NCI-H1694 (cell line): ENCODE data around the gene KLK1.

Source experiments
- DNase-seq: peaks from one replicate; lab custom pipeline; 2025; lab: John Stamatoyannopoulos, UW

The KLK1 gene

DNA sequence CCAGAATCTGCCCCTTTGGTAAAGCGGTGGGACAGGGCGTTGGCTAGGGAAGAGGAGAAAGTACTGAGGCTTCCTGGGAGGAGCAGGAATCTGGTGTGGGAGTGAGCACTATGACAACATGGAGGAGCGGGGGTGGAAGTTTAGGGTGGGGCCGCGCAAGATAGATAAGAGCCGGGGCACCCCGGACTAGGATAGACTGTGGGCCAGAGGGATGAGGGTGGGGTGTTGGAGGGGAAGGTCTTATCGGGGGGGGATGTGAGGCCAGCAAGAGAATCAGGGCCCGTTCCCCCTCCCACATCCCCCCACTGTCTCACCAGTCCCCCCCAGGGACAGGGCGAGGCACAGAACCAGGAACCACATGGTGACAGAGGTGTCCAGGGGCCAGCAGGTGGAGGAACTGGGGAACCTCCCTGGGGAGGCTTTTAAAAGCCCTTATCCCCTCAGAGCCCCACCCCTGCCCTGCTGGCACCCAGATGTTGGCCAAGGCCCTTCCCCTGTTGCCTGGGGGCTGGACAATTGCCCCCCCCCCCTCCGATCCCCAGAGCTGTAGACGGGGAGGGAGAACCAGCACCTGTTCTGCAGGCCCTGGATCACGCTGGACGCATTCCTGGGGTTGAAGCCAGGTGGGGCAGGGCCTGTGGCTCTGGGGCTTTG, at the start of gene KLK1:
TSS of gene KLK1 (minus strand) at position 399 of the 654 bp plus-strand sequence. CDS start at position 360, 39 bp downstream.
- DNase-seq: no peak

DNA sequence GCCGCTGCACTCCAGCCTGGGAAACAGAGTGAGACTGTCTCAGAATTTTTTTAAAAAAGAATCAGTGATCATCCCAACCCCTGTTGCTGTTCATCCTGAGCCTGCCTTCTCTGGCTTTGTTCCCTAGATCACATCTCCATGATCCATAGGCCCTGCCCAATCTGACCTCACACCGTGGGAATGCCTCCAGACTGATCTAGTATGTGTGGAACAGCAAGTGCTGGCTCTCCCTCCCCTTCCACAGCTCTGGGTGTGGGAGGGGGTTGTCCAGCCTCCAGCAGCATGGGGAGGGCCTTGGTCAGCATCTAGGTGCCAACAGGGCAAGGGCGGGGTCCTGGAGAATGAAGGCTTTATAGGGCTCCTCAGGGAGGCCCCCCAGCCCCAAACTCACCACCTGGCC, 49.5 kb upstream of the KLK1 start, which contains the start of gene KLK2:
TSS of gene KLK2 (plus strand) at position 384 of the 400 bp plus-strand sequence. CDS start 35 bp downstream, outside the sequence.
- no peak for DNase-seq

DNA sequence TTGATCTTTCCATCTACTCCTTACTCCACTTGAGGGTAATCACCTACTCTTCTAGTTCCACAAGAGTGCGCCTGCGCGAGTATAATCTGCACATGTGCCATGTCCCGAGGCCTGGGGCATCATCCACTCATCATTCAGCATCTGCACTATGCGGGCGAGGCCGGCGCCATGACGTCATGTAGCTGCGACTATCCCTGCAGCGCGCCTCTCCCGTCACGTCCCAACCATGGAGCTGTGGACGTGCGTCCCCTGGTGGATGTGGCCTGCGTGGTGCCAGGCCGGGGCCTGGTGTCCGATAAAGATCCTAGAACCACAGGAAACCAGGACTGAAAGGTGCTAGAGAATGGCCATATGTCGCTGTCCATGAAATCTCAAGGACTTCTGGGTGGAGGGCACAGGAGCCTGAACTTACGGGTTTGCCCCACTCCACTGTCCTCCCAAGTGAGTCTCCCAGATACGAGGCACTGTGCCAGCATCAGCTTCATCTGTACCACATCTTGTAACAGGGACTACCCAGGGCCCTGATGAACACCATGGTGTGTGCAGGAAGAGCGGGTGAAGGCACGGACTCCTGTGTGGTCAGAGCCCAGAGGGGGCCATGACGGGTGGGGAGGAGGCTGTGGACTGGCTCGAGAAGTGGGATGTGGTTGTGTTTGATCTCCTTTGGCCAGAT, 47.0 kb upstream of the KLK1 start:
- no peak for DNase-seq

DNA sequence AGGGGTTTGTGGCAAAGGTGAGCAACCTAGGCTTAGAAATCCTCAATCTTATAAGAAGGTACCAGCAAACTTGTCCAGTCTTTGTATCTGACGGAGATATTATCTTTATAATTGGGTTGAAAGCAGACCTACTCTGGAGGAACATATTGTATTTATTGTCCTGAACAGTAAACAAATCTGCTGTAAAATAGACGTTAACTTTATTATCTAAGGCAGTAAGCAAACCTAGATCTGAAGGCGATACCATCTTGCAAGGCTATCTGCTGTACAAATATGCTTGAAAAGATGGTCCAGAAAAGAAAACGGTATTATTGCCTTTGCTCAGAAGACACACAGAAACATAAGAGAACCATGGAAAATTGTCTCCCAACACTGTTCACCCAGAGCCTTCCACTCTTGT, 45.9 kb upstream of the KLK1 start:
- DNase-seq: no peak

- DNase-seq: no peak
Observed at GRCh38 chr19:50861496-50862286, 38.1 kb upstream of the KLK1 start.

DNA sequence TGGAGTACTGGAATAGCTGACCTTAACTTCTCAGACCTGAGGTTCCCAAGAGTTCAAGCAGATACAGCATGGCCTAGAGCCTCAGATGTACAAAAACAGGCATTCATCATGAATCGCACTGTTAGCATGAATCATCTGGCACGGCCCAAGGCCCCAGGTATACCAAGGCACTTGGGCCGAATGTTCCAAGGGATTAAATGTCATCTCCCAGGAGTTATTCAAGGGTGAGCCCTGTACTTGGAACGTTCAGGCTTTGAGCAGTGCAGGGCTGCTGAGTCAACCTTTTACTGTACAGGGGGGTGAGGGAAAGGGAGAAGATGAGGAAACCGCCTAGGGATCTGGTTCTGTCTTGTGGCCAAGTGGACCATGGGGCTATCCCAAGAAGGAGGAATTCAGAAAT, 37.4 kb upstream of the KLK1 start:
- DNase-seq: no peak

DNA sequence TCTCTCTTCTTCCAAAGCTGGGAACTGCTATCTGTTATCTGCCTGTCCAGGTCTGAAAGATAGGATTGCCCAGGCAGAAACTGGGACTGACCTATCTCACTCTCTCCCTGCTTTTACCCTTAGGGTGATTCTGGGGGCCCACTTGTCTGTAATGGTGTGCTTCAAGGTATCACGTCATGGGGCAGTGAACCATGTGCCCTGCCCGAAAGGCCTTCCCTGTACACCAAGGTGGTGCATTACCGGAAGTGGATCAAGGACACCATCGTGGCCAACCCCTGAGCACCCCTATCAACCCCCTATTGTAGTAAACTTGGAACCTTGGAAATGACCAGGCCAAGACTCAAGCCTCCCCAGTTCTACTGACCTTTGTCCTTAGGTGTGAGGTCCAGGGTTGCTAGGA, 36.3 kb upstream of the KLK1 start:
- DNase-seq: no peak

GRCh38 chr19:50858886-50859285, 35.3 kb upstream of the KLK1 start:
- DNase-seq: no peak

GRCh38 chr19:50857366-50857765, 33.8 kb upstream of the KLK1 start:
- no peak for DNase-seq

DNA sequence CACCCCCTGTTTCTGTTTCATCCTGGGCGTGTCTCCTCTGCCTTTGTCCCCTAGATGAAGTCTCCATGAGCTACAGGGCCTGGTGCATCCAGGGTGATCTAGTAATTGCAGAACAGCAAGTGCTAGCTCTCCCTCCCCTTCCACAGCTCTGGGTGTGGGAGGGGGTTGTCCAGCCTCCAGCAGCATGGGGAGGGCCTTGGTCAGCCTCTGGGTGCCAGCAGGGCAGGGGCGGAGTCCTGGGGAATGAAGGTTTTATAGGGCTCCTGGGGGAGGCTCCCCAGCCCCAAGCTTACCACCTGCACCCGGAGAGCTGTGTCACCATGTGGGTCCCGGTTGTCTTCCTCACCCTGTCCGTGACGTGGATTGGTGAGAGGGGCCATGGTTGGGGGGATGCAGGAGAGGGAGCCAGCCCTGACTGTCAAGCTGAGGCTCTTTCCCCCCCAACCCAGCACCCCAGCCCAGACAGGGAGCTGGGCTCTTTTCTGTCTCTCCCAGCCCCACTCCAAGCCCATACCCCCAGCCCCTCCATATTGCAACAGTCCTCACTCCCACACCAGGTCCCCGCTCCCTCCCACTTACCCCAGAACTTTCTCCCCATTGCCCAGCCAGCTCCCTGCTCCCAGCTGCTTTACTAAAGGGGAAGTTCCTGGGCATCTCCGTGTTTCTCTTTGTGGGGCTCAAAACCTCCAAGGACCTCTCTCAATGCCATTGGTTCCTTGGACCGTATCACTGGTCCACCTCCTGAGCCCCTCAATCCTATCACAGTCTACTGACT, 31.2 kb upstream of the KLK1 start, which contains the start of gene KLK3:
TSS of gene KLK3 (plus strand) at position 280 of the 775 bp plus-strand sequence. CDS start at position 321, 41 bp downstream.
- DNase-seq: no peak

GRCh38 chr19:50851620-50852019, 28.0 kb upstream of the KLK1 start:
- no peak for DNase-seq

DNA sequence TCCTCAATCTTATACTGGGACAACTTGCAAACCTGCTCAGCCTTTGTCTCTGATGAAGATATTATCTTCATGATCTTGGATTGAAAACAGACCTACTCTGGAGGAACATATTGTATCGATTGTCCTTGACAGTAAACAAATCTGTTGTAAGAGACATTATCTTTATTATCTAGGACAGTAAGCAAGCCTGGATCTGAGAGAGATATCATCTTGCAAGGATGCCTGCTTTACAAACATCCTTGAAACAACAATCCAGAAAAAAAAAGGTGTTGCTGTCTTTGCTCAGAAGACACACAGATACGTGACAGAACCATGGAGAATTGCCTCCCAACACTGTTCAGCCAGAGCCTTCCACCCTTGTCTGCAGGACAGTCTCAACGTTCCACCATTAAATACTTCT, 27.2 kb upstream of the KLK1 start:
- no peak for DNase-seq

DNA sequence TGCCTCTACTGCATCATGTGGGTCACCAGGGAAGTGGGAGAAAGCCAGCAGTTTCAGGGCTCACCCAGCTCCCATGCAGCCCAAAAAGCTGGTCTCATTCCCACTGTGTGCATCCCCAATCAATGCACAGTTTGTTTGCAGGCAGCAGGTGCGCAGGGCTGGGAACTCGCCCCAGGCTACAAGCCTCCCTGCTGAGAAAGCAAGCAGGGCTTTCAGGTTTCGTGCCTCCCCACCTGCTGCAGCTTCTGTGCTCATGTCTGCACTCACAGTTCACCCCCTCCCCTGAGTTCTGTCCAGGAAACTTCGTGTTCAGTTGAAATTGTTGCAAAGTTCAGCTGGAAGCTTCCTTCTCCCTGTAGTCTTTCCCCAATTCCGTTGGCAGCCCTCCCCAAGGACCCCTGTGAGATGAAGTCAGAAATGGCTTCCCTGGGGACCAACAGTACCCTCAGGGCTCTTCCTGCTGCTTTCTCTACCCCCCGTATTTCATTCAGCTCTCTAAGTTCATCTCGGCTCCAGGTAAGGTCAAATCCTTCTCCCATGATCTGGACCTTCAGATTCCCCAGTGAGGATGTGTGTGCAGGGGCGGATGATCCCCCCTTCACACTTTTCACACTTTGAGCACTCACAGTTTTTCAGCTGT, 20.8 kb upstream of the KLK1 start:
- no peak for DNase-seq

- DNase-seq: no peak
Observed at GRCh38 chr19:50843701-50844221, 20.2 kb upstream of the KLK1 start.

GRCh38 chr19:50843205-50843604, 19.6 kb upstream of the KLK1 start:
- no peak for DNase-seq

- DNase-seq: no peak
Observed at GRCh38 chr19:50842130-50842529, 18.5 kb upstream of the KLK1 start.

GRCh38 chr19:50839712-50840655, 16.4 kb upstream of the KLK1 start:
- no peak for DNase-seq

GRCh38 chr19:50838239-50838638, 14.7 kb upstream of the KLK1 start:
- DNase-seq: no peak

GRCh38 chr19:50837300-50837699, 13.7 kb upstream of the KLK1 start:
- DNase-seq: no peak

DNA sequence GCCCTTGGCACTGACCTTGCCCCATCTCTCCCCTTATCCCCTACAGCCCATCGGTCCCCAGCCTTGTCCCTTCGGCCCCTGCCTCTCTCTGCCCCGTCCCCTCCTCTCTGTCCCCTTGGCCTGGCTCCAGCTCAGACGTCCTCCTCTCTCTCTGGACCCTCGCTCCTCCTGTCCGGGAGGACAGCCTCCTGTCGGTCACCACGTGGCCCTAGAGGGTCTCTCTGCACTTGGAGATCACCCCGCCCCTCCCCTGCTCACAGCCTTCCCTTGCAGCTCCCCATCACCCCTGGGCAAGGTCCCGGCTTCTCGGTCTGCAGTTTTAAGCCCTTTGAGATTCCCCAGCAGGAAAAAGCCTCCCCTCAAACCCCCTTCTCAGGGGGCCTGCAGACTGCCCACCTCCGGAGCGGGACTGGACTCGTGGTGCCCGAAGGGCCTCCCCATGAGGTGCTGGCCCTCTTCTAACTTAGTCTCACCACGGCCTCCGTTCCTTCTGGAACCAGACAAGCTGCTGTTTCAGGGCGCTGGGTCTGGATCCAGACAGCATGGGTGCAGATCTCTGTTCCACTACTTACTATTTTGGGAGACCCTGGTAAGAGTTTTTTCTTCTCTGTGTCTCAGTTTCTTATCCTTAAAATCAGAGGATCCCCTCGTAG, 13.1 kb upstream of the KLK1 start:
- DNase-seq: no peak
